ENCODE results near the gene FBLN2.

GRCh38 chr3:13566769-13567310 lies 17.9 kb downstream of the FBLN2 start:
- no peak for TF ChIP-seq CTCF (IDR thresholded peaks at IDR 0.05)
- TF ChIP-seq POLR2A (IDR thresholded peaks at IDR 0.05) = no peak
- no peak for TF ChIP-seq POLR2AphosphoS5 (IDR thresholded peaks at IDR 0.05)
